GM20000 (cell line): Measurements from ENCODE around the gene ARHGAP4.

Experiments used
- DNase-seq: peaks from one replicate; pipeline ENCODE4 v3.0.0; 2012; ENCODE audit warnings: low spot score
- TF ChIP-seq, protein P1 (sequence below): IDR thresholded peaks from 2 replicates; pipeline ENCODE4 v1.5.1; 2012; ENCODE audit warnings: mild to moderate bottlenecking, control low read depth; ENCODE audit errors: extremely low read depth, missing control alignments

The ARHGAP4 gene

DNA sequence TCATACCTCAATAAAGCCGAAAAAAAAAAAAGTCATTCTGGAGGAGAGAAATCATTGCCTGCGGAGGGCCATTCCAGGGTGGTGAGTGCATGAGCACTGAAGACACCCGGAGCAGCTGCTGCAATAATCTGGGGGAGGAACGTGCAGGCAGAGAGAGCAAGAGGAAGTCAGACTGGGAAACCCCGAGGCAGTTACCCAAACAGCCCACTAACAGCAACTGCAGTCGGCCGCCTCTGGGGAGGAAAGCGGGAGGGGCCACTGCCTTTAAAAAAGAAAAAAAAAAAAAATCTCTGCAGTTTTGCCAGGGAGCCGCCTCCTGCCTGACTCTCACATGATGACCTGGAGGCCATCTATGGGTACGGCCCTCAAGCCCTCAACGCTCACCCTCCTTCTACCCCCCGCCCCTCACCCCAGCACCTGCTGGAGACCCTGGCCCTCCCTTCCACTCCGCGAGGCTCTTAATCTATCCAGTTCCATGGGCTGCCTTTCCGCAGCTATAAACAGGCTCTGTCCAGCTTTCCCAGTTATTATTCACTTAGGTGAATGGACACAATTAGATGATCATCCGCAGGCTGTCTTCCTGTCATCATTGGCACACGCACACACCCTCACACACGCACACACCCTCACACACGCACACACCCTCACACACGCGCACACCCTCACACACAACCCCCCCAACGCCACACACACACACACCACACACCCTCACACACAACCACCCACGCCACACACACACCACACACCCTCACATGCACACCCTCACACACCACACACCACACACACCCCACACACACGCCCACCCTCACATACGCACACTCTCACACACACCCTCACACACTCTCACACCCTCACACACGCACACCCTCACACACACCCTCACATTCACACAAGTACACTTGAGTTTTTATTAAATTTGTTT, 25.0 kb downstream of the ARHGAP4 start:
- DNase-seq = peak; percentile 86
- TF ChIP-seq, protein P1, sequence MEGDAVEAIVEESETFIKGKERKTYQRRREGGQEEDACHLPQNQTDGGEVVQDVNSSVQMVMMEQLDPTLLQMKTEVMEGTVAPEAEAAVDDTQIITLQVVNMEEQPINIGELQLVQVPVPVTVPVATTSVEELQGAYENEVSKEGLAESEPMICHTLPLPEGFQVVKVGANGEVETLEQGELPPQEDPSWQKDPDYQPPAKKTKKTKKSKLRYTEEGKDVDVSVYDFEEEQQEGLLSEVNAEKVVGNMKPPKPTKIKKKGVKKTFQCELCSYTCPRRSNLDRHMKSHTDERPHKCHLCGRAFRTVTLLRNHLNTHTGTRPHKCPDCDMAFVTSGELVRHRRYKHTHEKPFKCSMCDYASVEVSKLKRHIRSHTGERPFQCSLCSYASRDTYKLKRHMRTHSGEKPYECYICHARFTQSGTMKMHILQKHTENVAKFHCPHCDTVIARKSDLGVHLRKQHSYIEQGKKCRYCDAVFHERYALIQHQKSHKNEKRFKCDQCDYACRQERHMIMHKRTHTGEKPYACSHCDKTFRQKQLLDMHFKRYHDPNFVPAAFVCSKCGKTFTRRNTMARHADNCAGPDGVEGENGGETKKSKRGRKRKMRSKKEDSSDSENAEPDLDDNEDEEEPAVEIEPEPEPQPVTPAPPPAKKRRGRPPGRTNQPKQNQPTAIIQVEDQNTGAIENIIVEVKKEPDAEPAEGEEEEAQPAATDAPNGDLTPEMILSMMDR = no peak

DNA sequence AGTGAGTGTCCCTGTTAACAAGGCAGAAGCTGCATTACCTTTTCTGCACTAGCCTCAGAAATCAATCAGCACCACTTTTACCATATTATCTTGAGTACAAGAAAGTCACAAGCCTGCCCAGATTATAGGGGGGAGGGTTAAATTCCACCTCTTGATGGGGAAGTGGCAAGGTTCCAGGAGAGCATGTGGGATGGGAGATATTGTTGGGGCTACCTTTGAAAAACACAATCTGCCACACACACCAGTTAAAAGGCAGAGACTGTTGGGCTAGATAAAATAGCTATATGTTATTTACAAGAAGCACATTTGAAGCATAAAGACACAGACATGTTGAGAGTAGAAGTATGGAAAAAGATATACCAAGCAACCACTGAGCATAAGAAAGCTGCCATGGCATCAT, 28.2 kb downstream of the ARHGAP4 start:
- TF ChIP-seq, protein P1 = no peak

DNA sequence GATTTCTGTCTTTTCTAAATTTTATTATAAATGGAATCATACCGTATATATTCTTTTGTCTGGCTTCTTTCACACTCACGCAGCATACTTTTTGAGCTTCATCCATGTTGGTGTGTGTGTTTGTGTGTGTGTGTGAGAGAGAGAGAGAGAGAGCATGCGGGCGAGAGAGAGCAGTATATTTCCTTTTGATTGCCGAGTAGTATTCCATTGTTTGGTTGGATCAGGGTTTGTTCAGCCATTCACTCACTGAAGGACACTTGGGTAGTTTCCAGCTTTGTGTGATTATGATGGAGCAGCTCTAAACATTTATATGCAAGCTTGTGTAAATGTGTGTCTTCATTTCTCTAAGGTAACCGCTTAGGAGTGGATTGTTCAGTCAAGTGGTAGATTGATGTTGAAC, 36.9 kb downstream of the ARHGAP4 start:
- TF ChIP-seq, protein P1 = no peak

More for the DNA sequence above, 28.2 kb downstream of the ARHGAP4 start:
- no peak for DNase-seq

DNA sequence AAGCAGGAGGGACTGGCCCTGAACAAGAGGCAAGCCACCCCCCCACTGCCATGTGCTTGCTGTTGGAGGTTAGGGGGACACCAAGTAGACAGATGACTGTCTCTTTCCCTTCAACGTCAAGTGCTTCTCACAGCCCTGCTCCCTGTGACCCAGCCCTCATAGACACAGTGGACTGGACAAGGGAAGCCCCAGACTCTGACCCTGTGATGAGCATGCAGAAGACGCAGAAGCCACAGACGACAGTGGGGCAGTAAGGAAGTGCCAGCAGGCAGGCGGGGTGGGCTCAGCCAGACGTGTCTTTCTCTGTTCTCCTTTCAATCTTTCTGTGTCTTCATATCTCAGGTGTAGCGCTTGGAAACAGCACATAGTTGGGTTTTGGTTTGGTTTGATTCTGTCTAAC, 37.7 kb downstream of the ARHGAP4 start:
- DNase-seq = no peak
- TF ChIP-seq, protein P1 = no peak

More for the DNA sequence above, 36.9 kb downstream of the ARHGAP4 start:
- no peak for DNase-seq

DNA sequence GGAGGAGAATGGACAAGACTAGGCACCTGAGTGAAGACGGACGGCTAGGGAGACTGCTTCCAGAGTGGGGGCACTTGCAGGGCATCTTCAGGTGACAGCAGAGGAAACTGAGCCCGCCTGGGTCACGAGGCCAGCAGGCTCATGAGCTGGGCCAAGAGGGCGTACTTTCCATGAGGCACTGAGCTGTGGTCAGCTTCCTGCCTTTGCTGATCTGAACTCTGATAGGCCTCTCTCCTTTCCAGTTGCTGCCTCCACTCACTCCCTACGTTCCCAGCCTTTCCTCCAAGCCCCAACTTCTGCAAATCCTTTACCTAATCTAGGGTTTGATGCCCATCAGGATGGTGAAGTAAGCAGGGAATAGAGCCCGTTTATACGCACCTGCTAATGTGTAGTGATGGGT, 38.7 kb downstream of the ARHGAP4 start:
- no peak for DNase-seq
- TF ChIP-seq, protein P1 = no peak

DNA sequence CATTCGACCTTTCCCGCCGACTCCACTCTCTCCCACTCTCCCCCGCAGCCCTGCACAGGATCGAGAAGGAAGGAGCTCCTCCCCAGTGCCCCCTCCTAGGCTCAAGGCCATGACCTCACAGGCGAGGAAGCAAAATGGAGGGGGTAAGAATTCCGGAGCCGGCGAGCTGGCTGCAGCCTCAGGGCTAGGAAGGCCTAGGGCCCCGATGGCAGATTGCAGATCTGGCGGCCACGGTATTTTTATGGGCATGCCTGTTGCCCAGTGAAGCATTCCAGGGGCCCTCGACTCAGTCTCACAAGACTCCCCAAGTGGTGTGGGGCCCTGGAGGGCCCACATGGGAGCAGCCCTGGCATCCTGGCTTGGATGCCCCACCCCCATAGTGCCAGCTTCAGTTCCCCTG, 39.1 kb downstream of the ARHGAP4 start:
- TF ChIP-seq, protein P1 = no peak
- DNase-seq = no peak
